H9 (cell line): ENCODE results near the gene SPRYD3. TPM values are rescaled to one million over a fixed set of nuclear protein-coding genes. Genes with fewer than 3 reads are reported as not detected.

Source experiments
- DNase-seq: peaks from one replicate; pipeline ENCODE4 v3.0.0-alpha.2; 2017
- H2AFZ ChIP-seq: one replicate; pipeline ENCODE4 v1.6.1; 2013; ENCODE audit warnings: mild to moderate bottlenecking, low read length, control low read depth, moderate library complexity
- H2AK5ac ChIP-seq: 2 replicates; pipeline ENCODE4 v1.6.1; 2013; ENCODE audit warnings: low read length, control low read depth, mixed read lengths; ENCODE audit not compliant: insufficient read length
- H2BK120ac ChIP-seq: one replicate; pipeline ENCODE4 v1.6.1; 2013; ENCODE audit warnings: low read depth, mild to moderate bottlenecking, low read length, control low read depth, inconsistent platforms; ENCODE audit not compliant: poor library complexity, severe bottlenecking
- H2BK12ac ChIP-seq: 2 replicates; pipeline ENCODE4 v1.6.1; 2013; ENCODE audit warnings: low read length, control low read depth, mixed read lengths, low read depth; ENCODE audit not compliant: insufficient read length
- H2BK15ac ChIP-seq: 2 replicates; pipeline ENCODE4 v1.6.1; 2013; ENCODE audit warnings: low read depth, low read length, control low read depth
- H2BK20ac ChIP-seq: one replicate; pipeline ENCODE4 v1.6.1; 2013; ENCODE audit warnings: low read depth, mild to moderate bottlenecking, low read length, control low read depth, inconsistent platforms; ENCODE audit not compliant: poor library complexity, severe bottlenecking
- H2BK5ac ChIP-seq: 2 replicates; pipeline ENCODE4 v1.6.1; 2013; ENCODE audit warnings: low read length, control low read depth, mixed read lengths; ENCODE audit not compliant: insufficient read length
- H3K14ac ChIP-seq: 2 replicates; pipeline ENCODE4 v1.6.1; 2013; ENCODE audit warnings: low read length, control low read depth; ENCODE audit not compliant: insufficient read depth
- H3K18ac ChIP-seq: 2 replicates; pipeline ENCODE4 v1.6.1; 2013; ENCODE audit warnings: low read depth, mild to moderate bottlenecking, mixed read lengths, low read length, control low read depth; ENCODE audit not compliant: insufficient read length
- H3K23ac ChIP-seq: 2 replicates; pipeline ENCODE4 v1.6.1; 2013; ENCODE audit warnings: low read length, control low read depth, mixed read lengths, low read depth; ENCODE audit not compliant: insufficient read length
- H3K23me2 ChIP-seq: 2 replicates; pipeline ENCODE4 v1.6.1; 2013; ENCODE audit warnings: low read depth, mild to moderate bottlenecking, mixed read lengths, low read length, control low read depth; ENCODE audit not compliant: insufficient read length, poor library complexity, severe bottlenecking
- H3K27ac ChIP-seq: 2 replicates; pipeline ENCODE4 v1.5.1; 2013; ENCODE audit warnings: low read length, control low read depth, mixed read lengths, low read depth; ENCODE audit not compliant: insufficient read length
- H3K27me3 ChIP-seq: 2 replicates; pipeline ENCODE4 v1.6.1; 2013; ENCODE audit warnings: low read length, control low read depth, inconsistent platforms; ENCODE audit not compliant: insufficient read depth
- H3K4ac ChIP-seq: 2 replicates; pipeline ENCODE4 v1.6.1; 2013; ENCODE audit warnings: low read depth, mild to moderate bottlenecking, control low read depth, inconsistent platforms, low read length, moderate library complexity
- H3K4me1 ChIP-seq: 2 replicates; pipeline ENCODE4 v1.6.1; 2013; ENCODE audit warnings: low read length, control low read depth, inconsistent platforms; ENCODE audit not compliant: insufficient read depth
- H3K4me2 ChIP-seq: 2 replicates; pipeline ENCODE4 v1.6.1; 2013; ENCODE audit warnings: low read length, control low read depth, mixed read lengths; ENCODE audit not compliant: insufficient read length, insufficient read depth
- H3K56ac ChIP-seq: 2 replicates; pipeline ENCODE4 v1.6.1; 2013; ENCODE audit warnings: low read depth, mild to moderate bottlenecking, mixed read lengths, low read length, control low read depth; ENCODE audit not compliant: insufficient read length
- H3K79me1 ChIP-seq: 2 replicates; pipeline ENCODE4 v1.6.1; 2013; ENCODE audit warnings: low read depth, mild to moderate bottlenecking, moderate library complexity, low read length, control low read depth, inconsistent platforms; ENCODE audit not compliant: insufficient read depth, poor library complexity, severe bottlenecking
- H3K79me2 ChIP-seq: 2 replicates; pipeline ENCODE4 v1.6.1; 2013; ENCODE audit warnings: low read length, control low read depth, inconsistent platforms; ENCODE audit not compliant: insufficient read depth
- H3K9ac ChIP-seq: 2 replicates; pipeline ENCODE4 v1.6.1; 2013; ENCODE audit warnings: low read length, control low read depth, mixed read lengths; ENCODE audit not compliant: insufficient read length; ENCODE audit errors: extremely low read depth
- H3K9me3 ChIP-seq: one replicate; pipeline ENCODE4 v1.6.1; 2013; ENCODE audit warnings: low read depth, low read length, inconsistent platforms; ENCODE audit not compliant: control insufficient read depth
- H3T11ph ChIP-seq: one replicate; pipeline ENCODE4 v1.6.1; 2013; ENCODE audit warnings: mild to moderate bottlenecking, low read length, control low read depth, inconsistent platforms
- H4K20me1 ChIP-seq: one replicate; pipeline ENCODE4 v1.6.1; 2013; ENCODE audit not compliant: control insufficient read depth, insufficient read length, insufficient read depth
- H4K5ac ChIP-seq: 2 replicates; pipeline ENCODE4 v1.6.1; 2013; ENCODE audit warnings: low read depth, mild to moderate bottlenecking, mixed read lengths, low read length, control low read depth; ENCODE audit not compliant: insufficient read length
- H4K8ac ChIP-seq: replicated peaks from 2 replicates; pipeline ENCODE4 v1.6.1; 2013; ENCODE audit warnings: low read length, control low read depth, mixed read lengths, low read depth; ENCODE audit not compliant: insufficient read length
- H4K91ac ChIP-seq: 2 replicates; pipeline ENCODE4 v1.6.1; 2013; ENCODE audit warnings: low read depth, mild to moderate bottlenecking, moderate library complexity, mixed read lengths, low read length, control low read depth; ENCODE audit not compliant: insufficient read length
- H3K27ac Mint-ChIP-seq, 3 experiments: 2 replicates in 2 of 3; 3 replicates in 1 of 3; pipeline ENCODE4 v1.8.0; 2020 to 2021; ENCODE audit warnings: mixed read lengths in 3 of 3, mild to moderate bottlenecking in 1 of 3, moderate library complexity in 1 of 3
- H3K27me3 Mint-ChIP-seq: 2 replicates; pipeline ENCODE4 v1.8.0; 2021; ENCODE audit warnings: low read depth, mild to moderate bottlenecking, moderate library complexity, mixed read lengths
- H3K36me3 Mint-ChIP-seq, 3 experiments: 2 replicates in 2 of 3; 3 replicates in 1 of 3; pipeline ENCODE4 v1.8.0; 2020 to 2021; ENCODE audit warnings: low read depth in 3 of 3, mixed read lengths in 3 of 3; ENCODE audit not compliant: insufficient read depth in 1 of 3
- H3K4me1 Mint-ChIP-seq, 2 experiments: 2 replicates each; pipeline ENCODE4 v1.8.0; 2020; ENCODE audit warnings: mixed read lengths in 2 of 2
- H3K4me3 Mint-ChIP-seq, 2 experiments: 2 replicates in 1 of 2; 3 replicates in 1 of 2; pipeline ENCODE4 v1.8.0; 2020 to 2021; ENCODE audit warnings: mild to moderate bottlenecking in 2 of 2, mixed read lengths in 2 of 2, moderate library complexity in 1 of 2
- H3K9me3 Mint-ChIP-seq, 2 experiments: 2 replicates in 1 of 2; 3 replicates in 1 of 2; pipeline ENCODE4 v1.8.0; 2020; ENCODE audit warnings: mild to moderate bottlenecking in 2 of 2, mixed read lengths in 2 of 2, moderate library complexity in 1 of 2
- CTCF ChIP-seq: fragments of 200-600 bp; sonication (generic); conservative IDR thresholded peaks from 3 replicates; pipeline ENCODE4 v1.8.0; 2021; ENCODE audit warnings: antibody characterized with exemption, mild to moderate bottlenecking
- WGBS: extraction: QIAGEN DNeasy Blood & Tissue Kit; methylation state at CpG from one replicate; pipeline ENCODE4 v1.1.7; 2013; ENCODE audit warnings: missing lambda C conversion rate, low lambda C conversion rate, mixed read lengths; ENCODE audit not compliant: insufficient read length; ENCODE audit errors: extremely low coverage; 5-methylcytosine and 5-hydroxymethylcytosine counted together
- total RNA-seq: library from RNA; stranded (reverse); gene quantifications from 2 replicates; pipeline ENCODE4 v1.2.1, GENCODE V29; 2021

The SPRYD3 gene
- total RNA-seq, 1 experiment from 2014 or later = 6.5 TPM

GRCh38 chr12:53048780-53049401, 30.3 kb downstream of the SPRYD3 start:
- H4K91ac ChIP-seq = no peak overlapping the region
- no peak overlapping the region for H3K14ac ChIP-seq
- peak overlapping the region; percentile 46 for H3K4me2 ChIP-seq
- no peaks in the 10 kb centered on the region; a peak in 1 of 5 replicates for H3K9me3 Mint-ChIP-seq
- H4K20me1 ChIP-seq = no peaks in the 10 kb centered on the region
- H3K18ac ChIP-seq = no peak overlapping the region
- H2AFZ ChIP-seq = no peak overlapping the region
- H2BK15ac ChIP-seq = no peak overlapping the region
- no peak overlapping the region for H2AK5ac ChIP-seq
- peak overlapping the region in 2 of 3 experiments; percentile 91 to 95; a peak in 5 of 7 replicates for H3K27ac Mint-ChIP-seq
- no peak overlapping the region for H2BK120ac ChIP-seq
- H3K9me3 ChIP-seq = no peaks in the 10 kb centered on the region
- no peak overlapping the region for H2BK12ac ChIP-seq
- peak overlapping the region; percentile 39 to 69 for H3K4me3 Mint-ChIP-seq
- H3K27me3 ChIP-seq = peaks cover 5% of the 10 kb centered on the region; the same call in 1 of the 2 replicates
- H4K8ac ChIP-seq = no peak overlapping the region
- H3T11ph ChIP-seq = no peak overlapping the region
- TF ChIP-seq CTCF = no peak
- peak; percentile 83 for DNase-seq
- no peak overlapping the region for H4K5ac ChIP-seq
- peaks cover 67 to 75% of the 10 kb centered on the region in 2 experiments for H3K4me1 Mint-ChIP-seq
- H3K23me2 ChIP-seq = peaks cover 15% of the 10 kb centered on the region
- peaks cover 30% of the 10 kb centered on the region for H3K27me3 Mint-ChIP-seq
- no peak overlapping the region for H3K23ac ChIP-seq
- H2BK5ac ChIP-seq = no peak overlapping the region
- H3K4me1 ChIP-seq = peaks cover 31% of the 10 kb centered on the region; the same call in 1 of the 2 replicates
- WGBS = no CpG with 5 or more reads among the region's 6 CpGs
- H3K79me1 ChIP-seq = no peaks in the 10 kb centered on the region
- H3K27ac ChIP-seq = no peak overlapping the region
- no peak overlapping the region for H2BK20ac ChIP-seq
- H3K9ac ChIP-seq = no peak overlapping the region
- H3K56ac ChIP-seq = no peak overlapping the region
- peaks cover 7 to 8% (median 7%) of the 10 kb centered on the region in 3 experiments; a peak in 5 of 7 replicates for H3K36me3 Mint-ChIP-seq
- H3K4ac ChIP-seq = no peak overlapping the region
- no peaks in the 10 kb centered on the region; the same call in 1 of the 2 replicates for H3K79me2 ChIP-seq
